ENCODE measurements around the gene PLEKHG4B. TPM values are rescaled to one million over a fixed set of nuclear protein-coding genes. Genes with fewer than 3 reads are reported as not detected.
"Not testable (repeated sequence)": the region's sequence is repeated elsewhere in the genome, so short reads cannot be mapped to it uniquely, and the experiment has no call there.

Gene PLEKHG4B
- total RNA-seq, 1 experiment from 2014 or later, result 51.4 TPM

DNA sequence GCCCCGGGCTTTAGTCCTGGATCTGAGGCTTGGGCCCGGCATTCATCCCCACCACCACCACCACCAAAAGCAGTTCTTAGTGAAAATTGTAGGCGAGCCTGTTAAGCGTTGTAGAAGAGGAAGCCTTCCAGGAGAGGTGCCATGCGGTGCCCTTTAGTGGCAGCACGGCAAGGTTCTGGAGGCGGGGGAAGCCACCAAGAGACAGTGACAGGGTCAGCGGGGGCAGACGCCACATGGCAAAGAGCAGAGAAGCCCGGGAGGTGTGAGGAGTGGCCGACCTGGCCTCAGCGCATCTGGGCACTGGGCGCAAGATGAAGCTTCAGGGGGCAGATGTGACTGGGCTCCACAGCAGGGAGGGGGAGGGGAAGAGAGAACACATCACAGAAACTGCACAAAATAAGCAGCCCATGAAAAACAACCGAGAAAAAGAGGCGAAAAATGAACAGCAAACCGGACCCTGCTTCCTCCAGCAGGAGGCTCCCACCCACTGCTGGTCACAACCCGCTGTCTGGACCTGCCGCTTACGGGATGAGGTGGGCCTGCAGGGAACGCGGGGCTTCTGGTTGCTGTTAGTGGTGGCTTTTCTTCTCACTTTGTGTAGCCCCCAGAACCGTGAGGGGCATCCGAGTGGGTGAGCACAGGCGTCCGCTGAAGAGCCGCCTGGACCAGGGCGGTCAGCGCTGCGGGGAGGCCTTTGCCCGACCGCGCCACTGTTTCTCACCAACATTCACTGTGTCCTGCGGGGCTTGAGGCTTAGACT is 103.6 kb downstream of the PLEKHG4B start (continued):
- no peak for TF ChIP-seq AFF4 (CRISPR knock-in tag; IDR thresholded peaks at IDR 0.05; ENCODE audit: borderline replicate concordance)

DNA sequence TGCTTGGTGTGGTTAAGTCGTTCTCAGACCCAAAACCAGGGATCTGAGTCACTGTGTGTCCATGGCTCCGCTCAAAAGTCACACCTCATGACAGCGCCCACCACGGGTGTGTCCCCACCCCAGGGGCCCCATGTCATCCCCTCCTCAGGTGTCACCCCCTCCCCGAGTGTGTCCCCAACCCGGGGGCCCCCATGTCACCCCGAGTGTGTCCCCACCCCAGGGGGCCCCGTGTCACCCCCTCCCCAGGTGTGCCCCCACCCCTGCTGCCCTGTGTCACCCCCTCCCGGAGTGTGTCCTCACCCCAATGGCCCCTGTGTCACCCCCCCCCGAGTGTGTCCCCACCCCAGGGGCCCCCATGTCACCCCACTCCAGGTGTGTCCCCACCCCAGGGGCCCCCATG is 104.4 kb downstream of the PLEKHG4B start:
- Mint-ChIP-seq H3K36me3 (no peaks in the 10 kb centered on the region), H3K4me1 (peaks cover 4% of the 10 kb centered on the region), H3K27me3 (ENCODE audit: low read depth) (no peaks in the 10 kb centered on the region), H3K27ac (no peak overlapping the region), H3K9me3 (no peaks in the 10 kb centered on the region), H3K4me3 (no peak overlapping the region)
- TF ChIP-seq ZNF138 (CRISPR knock-in tag; conservative IDR thresholded peaks at IDR 0.05) (no peak), JUN (CRISPR knock-in tag; IDR thresholded peaks at IDR 0.05) (no peak), CTCF (IDR thresholded peaks at IDR 0.05) (no peak), ZNF121 (CRISPR knock-in tag; IDR thresholded peaks at IDR 0.05) (no peak), IRF2 (CRISPR knock-in tag; IDR thresholded peaks at IDR 0.05; ENCODE audit: borderline replicate concordance, low read depth) (no peak), ZNF396 (CRISPR knock-in tag; IDR thresholded peaks at IDR 0.05; ENCODE audit: borderline replicate concordance) (no peak), JAZF1 (CRISPR knock-in tag; IDR thresholded peaks at IDR 0.05) (no peak)
- TF ChIP-seq, protein P1, sequence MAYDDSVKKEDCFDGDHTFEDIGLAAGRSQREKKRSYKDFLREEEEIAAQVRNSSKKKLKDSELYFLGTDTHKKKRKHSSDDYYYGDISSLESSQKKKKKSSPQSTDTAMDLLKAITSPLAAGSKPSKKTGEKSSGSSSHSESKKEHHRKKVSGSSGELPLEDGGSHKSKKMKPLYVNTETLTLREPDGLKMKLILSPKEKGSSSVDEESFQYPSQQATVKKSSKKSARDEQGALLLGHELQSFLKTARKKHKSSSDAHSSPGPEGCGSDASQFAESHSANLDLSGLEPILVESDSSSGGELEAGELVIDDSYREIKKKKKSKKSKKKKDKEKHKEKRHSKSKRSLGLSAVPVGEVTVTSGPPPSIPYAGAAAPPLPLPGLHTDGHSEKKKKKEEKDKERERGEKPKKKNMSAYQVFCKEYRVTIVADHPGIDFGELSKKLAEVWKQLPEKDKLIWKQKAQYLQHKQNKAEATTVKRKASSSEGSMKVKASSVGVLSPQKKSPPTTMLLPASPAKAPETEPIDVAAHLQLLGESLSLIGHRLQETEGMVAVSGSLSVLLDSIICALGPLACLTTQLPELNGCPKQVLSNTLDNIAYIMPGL (CRISPR knock-in tag; IDR thresholded peaks at IDR 0.05), result no peak
- POLR2A ChIA-PET, result no interaction called here
- ATAC-seq (no peak), DNase-seq (ENCODE audit: low spot score) (no peak)
- CTCF ChIA-PET, result interaction anchor here (0.5 kb wide), 1 partner anchor 11 kb away, joined by 3 read pairs; no protein-coding TSS in a partner anchor

DNA sequence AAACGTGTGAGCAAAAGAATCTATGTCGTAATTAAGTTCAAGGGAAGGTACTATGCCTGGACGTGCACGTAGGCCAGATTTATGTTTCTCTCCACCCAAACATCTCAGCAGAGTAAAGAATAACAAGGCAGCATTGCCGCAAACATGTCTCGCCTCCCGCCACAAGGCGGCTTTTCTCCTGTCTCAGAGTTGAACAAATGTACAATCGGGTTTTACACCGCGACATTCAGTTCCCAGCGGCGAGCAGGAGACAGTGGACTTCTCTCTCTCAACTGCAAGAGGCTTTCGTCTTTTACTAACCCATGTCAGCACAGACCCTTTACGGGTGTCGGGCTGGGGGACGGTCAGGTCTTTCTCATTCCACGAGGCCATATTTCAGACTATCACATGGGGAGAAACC is 105.1 kb downstream of the PLEKHG4B start:
- DNase-seq (ENCODE audit: low spot score); H3K9me3 Mint-ChIP-seq; CTCF ChIA-PET; ATAC-seq; H3K4me3 Mint-ChIP-seq; H3K36me3 Mint-ChIP-seq; H3K27me3 Mint-ChIP-seq (ENCODE audit: low read depth); POLR2A ChIA-PET: not testable (repeated sequence)
- Mint-ChIP-seq H3K4me1 (peaks cover 10% of the 10 kb centered on the region), H3K27ac (peak overlapping the region; percentile 60; the same call in 1 of the 2 replicates)

DNA sequence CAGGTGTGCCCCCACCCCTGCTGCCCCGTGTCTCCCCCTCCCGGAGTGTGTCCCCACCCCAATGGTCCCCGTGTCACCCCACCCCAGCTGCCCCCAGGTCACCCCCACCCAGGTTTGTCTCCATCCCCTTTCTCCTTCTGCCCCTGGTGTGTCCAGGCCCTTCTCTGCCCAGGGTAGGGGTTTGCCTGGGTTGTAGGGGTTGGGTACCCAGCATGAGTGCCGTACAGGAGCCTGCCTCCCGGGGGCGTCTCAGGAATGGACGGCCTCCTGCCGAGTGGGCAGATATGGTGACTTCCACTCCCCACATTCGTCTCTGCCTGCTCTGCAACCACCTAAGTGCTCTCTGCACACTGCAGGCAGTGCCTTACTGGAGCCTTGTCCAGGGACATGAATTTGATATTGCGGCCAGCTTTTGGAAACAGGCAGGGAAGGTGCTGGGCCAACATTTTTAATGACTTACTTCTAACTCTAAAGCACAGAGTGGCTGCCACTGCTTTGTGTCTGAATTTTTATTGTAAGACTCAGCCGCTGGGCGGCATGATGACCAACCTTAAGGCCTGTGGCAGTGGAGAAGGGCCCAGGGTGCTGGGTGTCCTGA is 106.0 kb downstream of the PLEKHG4B start:
- no peaks in the 10 kb centered on the region for H3K27me3 Mint-ChIP-seq (ENCODE audit: low read depth)
- H3K36me3 Mint-ChIP-seq, result no peaks in the 10 kb centered on the region
- H3K4me1 Mint-ChIP-seq, result peaks cover 11% of the 10 kb centered on the region
- ATAC-seq (no peak), DNase-seq (ENCODE audit: low spot score) (no peak)
- H3K9me3 Mint-ChIP-seq, result no peaks in the 10 kb centered on the region
- POLR2A ChIA-PET, result no interaction called here
- peak overlapping the region; percentile 53; the same call in 1 of the 2 replicates for H3K27ac Mint-ChIP-seq
- CTCF ChIA-PET, result no interaction called here
- H3K4me3 Mint-ChIP-seq, result no peak overlapping the region
- TF ChIP-seq, protein P2, sequence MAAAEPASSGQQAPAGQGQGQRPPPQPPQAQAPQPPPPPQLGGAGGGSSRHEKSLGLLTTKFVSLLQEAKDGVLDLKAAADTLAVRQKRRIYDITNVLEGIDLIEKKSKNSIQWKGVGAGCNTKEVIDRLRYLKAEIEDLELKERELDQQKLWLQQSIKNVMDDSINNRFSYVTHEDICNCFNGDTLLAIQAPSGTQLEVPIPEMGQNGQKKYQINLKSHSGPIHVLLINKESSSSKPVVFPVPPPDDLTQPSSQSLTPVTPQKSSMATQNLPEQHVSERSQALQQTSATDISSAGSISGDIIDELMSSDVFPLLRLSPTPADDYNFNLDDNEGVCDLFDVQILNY (CRISPR knock-in tag; IDR thresholded peaks at IDR 0.05), result no peak
- TF ChIP-seq ZNF317 (CRISPR knock-in tag; IDR thresholded peaks at IDR 0.05; ENCODE audit: borderline replicate concordance, low read depth) (no peak), RELA (CRISPR knock-in tag; IDR thresholded peaks at IDR 0.05; ENCODE audit: borderline replicate concordance) (no peak), ZNF232 (CRISPR knock-in tag; IDR thresholded peaks at IDR 0.05) (no peak), ZBTB21 (CRISPR knock-in tag; IDR thresholded peaks at IDR 0.05; ENCODE audit: borderline replicate concordance) (no peak), NFATC4 (CRISPR knock-in tag; IDR thresholded peaks at IDR 0.05) (no peak), MXD4 (CRISPR knock-in tag; IDR thresholded peaks at IDR 0.05; ENCODE audit: borderline replicate concordance) (no peak), CREM (CRISPR knock-in tag; IDR thresholded peaks at IDR 0.05) (no peak), NR3C1 (CRISPR knock-in tag; conservative IDR thresholded peaks at IDR 0.05; ENCODE audit: low read depth) (no peak), ETV6 (CRISPR knock-in tag; IDR thresholded peaks at IDR 0.05) (no peak), OVOL2 (CRISPR knock-in tag; IDR thresholded peaks at IDR 0.05; ENCODE audit: borderline replicate concordance) (no peak)
- TF ChIP-seq, protein P3, sequence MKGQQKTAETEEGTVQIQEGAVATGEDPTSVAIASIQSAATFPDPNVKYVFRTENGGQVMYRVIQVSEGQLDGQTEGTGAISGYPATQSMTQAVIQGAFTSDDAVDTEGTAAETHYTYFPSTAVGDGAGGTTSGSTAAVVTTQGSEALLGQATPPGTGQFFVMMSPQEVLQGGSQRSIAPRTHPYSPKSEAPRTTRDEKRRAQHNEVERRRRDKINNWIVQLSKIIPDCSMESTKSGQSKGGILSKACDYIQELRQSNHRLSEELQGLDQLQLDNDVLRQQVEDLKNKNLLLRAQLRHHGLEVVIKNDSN (CRISPR knock-in tag; IDR thresholded peaks at IDR 0.05), result no peak

Measured in WTC11 (cell line).